Neural progenitor cell (in vitro differentiated cells): Measurements from ENCODE around the gene ZMIZ1. TPM values are rescaled to one million over a fixed set of nuclear protein-coding genes. Genes with fewer than 3 reads are reported as not detected.

ENCODE experiments used
- DNase-seq: peaks from one replicate; pipeline ENCODE4 v3.0.0-alpha.2; 2016; ENCODE audit warnings: low spot score
- H2AFZ ChIP-seq: fragments of 200-600 bp; sonication (generic); replicated peaks from 2 replicates; pipeline ENCODE4 v1.6.1; 2016; ENCODE audit warnings: antibody characterized with exemption
- H3F3A ChIP-seq: fragments of 200-600 bp; sonication (generic); 2 replicates; pipeline ENCODE4 v1.6.1; 2016; ENCODE audit warnings: antibody characterized with exemption, low read depth
- H3K27ac ChIP-seq: fragments of 200-600 bp; sonication (generic); 2 replicates; pipeline ENCODE4 v1.5.1; 2016; ENCODE audit warnings: mild to moderate bottlenecking
- H3K27me3 ChIP-seq: fragments of 200-600 bp; sonication (generic); 2 replicates; pipeline ENCODE4 v1.6.1; 2016; ENCODE audit warnings: mild to moderate bottlenecking, moderate library complexity
- H3K36me3 ChIP-seq: fragments of 200-600 bp; sonication (generic); 2 replicates; pipeline ENCODE4 v1.5.1; 2016
- H3K4me1 ChIP-seq: fragments of 200-600 bp; sonication (generic); 2 replicates; pipeline ENCODE4 v1.6.1; 2016; ENCODE audit warnings: mixed run types
- H3K4me2 ChIP-seq: fragments of 200-600 bp; sonication (generic); 2 replicates; pipeline ENCODE4 v1.6.1; 2016
- H3K4me3 ChIP-seq: fragments of 200-600 bp; sonication (generic); 2 replicates; pipeline ENCODE4 v1.5.1; 2016
- H3K79me2 ChIP-seq: fragments of 200-600 bp; sonication (generic); 2 replicates; pipeline ENCODE4 v1.6.1; 2016; ENCODE audit warnings: low read depth
- H3K9ac ChIP-seq: fragments of 200-600 bp; sonication (generic); 2 replicates; pipeline ENCODE4 v1.6.1; 2016
- H3K9me3 ChIP-seq: fragments of 200-600 bp; sonication (generic); 2 replicates; pipeline ENCODE4 v1.5.1; 2016; ENCODE audit warnings: low read depth
- H4K20me1 ChIP-seq: fragments of 200-600 bp; sonication (generic); 2 replicates; pipeline ENCODE4 v1.6.1; 2016; ENCODE audit warnings: low read depth
- H3K27ac Mint-ChIP-seq: 3 replicates; pipeline ENCODE4 v1.8.0; 2021; ENCODE audit warnings: mixed read lengths
- H3K27me3 Mint-ChIP-seq: 2 replicates; pipeline ENCODE4 v1.8.0; 2022; ENCODE audit warnings: low read depth, mild to moderate bottlenecking, inconsistent platforms, moderate library complexity, mixed read lengths; ENCODE audit not compliant: insufficient read depth
- H3K36me3 Mint-ChIP-seq: 3 replicates; pipeline ENCODE4 v1.8.0; 2021; ENCODE audit warnings: mixed read lengths
- H3K4me1 Mint-ChIP-seq: 3 replicates; pipeline ENCODE4 v1.8.0; 2021; ENCODE audit warnings: mixed read lengths
- H3K4me3 Mint-ChIP-seq: 3 replicates; pipeline ENCODE4 v1.8.0; 2021; ENCODE audit warnings: mild to moderate bottlenecking, moderate library complexity, mixed read lengths
- H3K9me3 Mint-ChIP-seq: 3 replicates; pipeline ENCODE4 v1.8.0; 2020; ENCODE audit warnings: mixed read lengths
- EZH2 ChIP-seq: fragments of 200-600 bp; sonication (generic); IDR thresholded peaks from 2 replicates; pipeline ENCODE4 v1.6.1; 2017; ENCODE audit warnings: antibody characterized with exemption, mild to moderate bottlenecking, moderate library complexity
- EZH2phosphoT487 ChIP-seq: fragments of 200-600 bp; sonication (generic); IDR thresholded peaks from 2 replicates; pipeline ENCODE4 v1.6.1; 2017; ENCODE audit warnings: antibody characterized with exemption
- total RNA-seq: library from RNA; depleted of rRNA; stranded (reverse); fragments of >200 nt; gene quantifications from 2 replicates; pipeline ENCODE4 v1.2.3, GENCODE V29; 2015; ENCODE audit warnings: low replicate concordance
- TF ChIP-seq, protein P1 (sequence below): fragments of 200-600 bp; sonication (generic); IDR thresholded peaks from 2 replicates; pipeline ENCODE4 v1.5.1; 2017; ENCODE audit warnings: antibody characterized with exemption, mild to moderate bottlenecking

The ZMIZ1 gene
- total RNA-seq, 1 donor from 2014 or later = 5.8 TPM

GRCh38 chr10:79111846-79112614, 43.3 kb downstream of the ZMIZ1 start:
- H3K4me2 ChIP-seq = no peak overlapping the region
- peaks cover 4% of the 10 kb centered on the region for H3F3A ChIP-seq
- Mint-ChIP-seq H3K36me3 (peaks cover 4% of the 10 kb centered on the region), H3K4me1 (peaks cover 62% of the 10 kb centered on the region), H3K9me3 (no peaks in the 10 kb centered on the region), H3K27ac (peak overlapping the region; percentile 85), H3K27me3 (peaks cover 13% of the 10 kb centered on the region), H3K4me3 (no peak overlapping the region)
- peaks cover 74% of the 10 kb centered on the region for H3K79me2 ChIP-seq
- no peaks in the 10 kb centered on the region for H3K9me3 ChIP-seq
- H3K4me3 ChIP-seq = no peak overlapping the region
- H3K4me1 ChIP-seq = peaks cover 28% of the 10 kb centered on the region
- no peaks in the 10 kb centered on the region for H3K27me3 ChIP-seq
- H3K27ac ChIP-seq = no peak overlapping the region
- TF ChIP-seq, protein P1, sequence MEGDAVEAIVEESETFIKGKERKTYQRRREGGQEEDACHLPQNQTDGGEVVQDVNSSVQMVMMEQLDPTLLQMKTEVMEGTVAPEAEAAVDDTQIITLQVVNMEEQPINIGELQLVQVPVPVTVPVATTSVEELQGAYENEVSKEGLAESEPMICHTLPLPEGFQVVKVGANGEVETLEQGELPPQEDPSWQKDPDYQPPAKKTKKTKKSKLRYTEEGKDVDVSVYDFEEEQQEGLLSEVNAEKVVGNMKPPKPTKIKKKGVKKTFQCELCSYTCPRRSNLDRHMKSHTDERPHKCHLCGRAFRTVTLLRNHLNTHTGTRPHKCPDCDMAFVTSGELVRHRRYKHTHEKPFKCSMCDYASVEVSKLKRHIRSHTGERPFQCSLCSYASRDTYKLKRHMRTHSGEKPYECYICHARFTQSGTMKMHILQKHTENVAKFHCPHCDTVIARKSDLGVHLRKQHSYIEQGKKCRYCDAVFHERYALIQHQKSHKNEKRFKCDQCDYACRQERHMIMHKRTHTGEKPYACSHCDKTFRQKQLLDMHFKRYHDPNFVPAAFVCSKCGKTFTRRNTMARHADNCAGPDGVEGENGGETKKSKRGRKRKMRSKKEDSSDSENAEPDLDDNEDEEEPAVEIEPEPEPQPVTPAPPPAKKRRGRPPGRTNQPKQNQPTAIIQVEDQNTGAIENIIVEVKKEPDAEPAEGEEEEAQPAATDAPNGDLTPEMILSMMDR = no peak
- H3K9ac ChIP-seq = no peak overlapping the region
- H3K36me3 ChIP-seq = no peaks in the 10 kb centered on the region
- no peak for DNase-seq
- H4K20me1 ChIP-seq = peaks cover 92% of the 10 kb centered on the region
- H2AFZ ChIP-seq = no peak overlapping the region

DNA sequence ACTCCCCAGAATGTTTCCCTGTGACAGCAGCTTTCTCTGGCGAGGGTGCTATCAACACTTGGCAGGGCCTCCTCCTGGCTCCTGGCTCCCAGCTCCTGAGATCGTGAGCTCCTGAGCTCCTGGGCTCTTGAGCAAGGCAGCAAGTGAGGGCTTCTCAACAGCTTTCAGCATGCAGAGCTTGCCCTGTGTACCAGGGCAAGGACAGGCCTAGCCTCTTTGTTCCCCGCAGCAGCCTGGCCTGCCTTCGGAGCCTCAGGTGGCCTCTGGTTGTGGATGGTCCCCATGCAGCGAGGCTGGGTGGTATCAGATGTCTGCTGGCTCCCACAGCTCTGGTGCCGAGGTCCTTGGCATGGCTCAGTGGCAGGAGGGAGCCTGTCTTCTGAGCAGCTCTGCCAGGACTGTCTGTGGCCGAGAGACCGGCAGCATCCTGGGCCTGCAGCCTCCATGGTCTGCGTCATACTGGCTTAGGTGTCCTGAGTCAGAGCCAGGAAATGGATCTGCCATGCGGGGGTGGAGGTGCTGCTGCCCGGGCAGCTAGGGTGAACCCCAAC, 44.2 kb downstream of the ZMIZ1 start:
- peak overlapping the region; percentile 85 for H3K27ac Mint-ChIP-seq
- no peak for DNase-seq
- H3K27me3 ChIP-seq = no peaks in the 10 kb centered on the region
- H3K27ac ChIP-seq = peak overlapping the region; percentile 30
- H3K4me3 Mint-ChIP-seq = peak overlapping the region; percentile 63
- H3K4me2 ChIP-seq = no peak overlapping the region
- H3K79me2 ChIP-seq = peaks cover 74% of the 10 kb centered on the region
- H3K9me3 ChIP-seq = no peaks in the 10 kb centered on the region
- peaks cover 63% of the 10 kb centered on the region for H3K4me1 Mint-ChIP-seq
- H3K9me3 Mint-ChIP-seq = no peaks in the 10 kb centered on the region
- no peaks in the 10 kb centered on the region for H3K36me3 ChIP-seq
- H3F3A ChIP-seq = peaks cover 4% of the 10 kb centered on the region
- no peak overlapping the region for H3K4me3 ChIP-seq
- H3K4me1 ChIP-seq = peaks cover 22% of the 10 kb centered on the region
- peaks cover 7% of the 10 kb centered on the region for H3K36me3 Mint-ChIP-seq
- H4K20me1 ChIP-seq = peaks cover 92% of the 10 kb centered on the region
- no peak overlapping the region for H2AFZ ChIP-seq
- TF ChIP-seq, protein P1 = no peak
- TF ChIP-seq EZH2phosphoT487 (no peak), EZH2 (no peak)
- peaks cover 16% of the 10 kb centered on the region for H3K27me3 Mint-ChIP-seq
- H3K9ac ChIP-seq = no peak overlapping the region

DNA sequence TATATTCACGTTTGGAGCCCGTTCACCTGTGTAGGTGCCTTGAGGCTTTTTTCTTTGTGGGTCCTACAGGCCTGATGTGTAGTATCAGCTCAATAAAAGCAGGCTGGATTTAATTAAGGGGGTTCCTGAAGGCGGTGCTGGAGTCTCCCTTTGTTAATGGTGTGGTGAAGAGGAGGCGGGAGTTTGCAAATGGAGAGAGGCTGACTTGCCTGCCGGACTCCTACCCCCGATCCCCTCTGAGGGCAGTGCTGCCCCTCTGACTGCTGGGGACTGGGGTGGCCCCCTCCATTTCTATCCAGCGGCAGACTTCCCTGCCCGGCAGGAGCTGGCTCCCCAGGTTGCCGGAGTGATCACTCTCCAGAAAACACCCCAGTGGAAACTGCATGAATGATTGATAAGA, 45.1 kb downstream of the ZMIZ1 start:
- DNase-seq = peak; percentile 38
- TF ChIP-seq EZH2 = no peak
- TF ChIP-seq, protein P1 = no peak
- no peak for TF ChIP-seq EZH2phosphoT487
- Mint-ChIP-seq H3K27ac (peak overlapping the region; percentile 36), H3K4me1 (peaks cover 66% of the 10 kb centered on the region), H3K9me3 (no peaks in the 10 kb centered on the region), H3K27me3 (peaks cover 16% of the 10 kb centered on the region), H3K4me3 (peak overlapping the region; percentile 63), H3K36me3 (peaks cover 10% of the 10 kb centered on the region)
- Histone ChIP-seq H3K36me3 (no peaks in the 10 kb centered on the region), H3K9ac (no peak overlapping the region), H3F3A (peaks cover 4% of the 10 kb centered on the region), H3K27ac (no peak overlapping the region), H3K27me3 (no peaks in the 10 kb centered on the region), H2AFZ (no peak overlapping the region), H3K4me1 (peaks cover 22% of the 10 kb centered on the region), H4K20me1 (peaks cover 92% of the 10 kb centered on the region), H3K9me3 (no peaks in the 10 kb centered on the region), H3K79me2 (peaks cover 71% of the 10 kb centered on the region), H3K4me3 (no peak overlapping the region), H3K4me2 (peak overlapping the region; percentile 70)
